ENCODE results near the gene RNF5.
"Not testable (repeated sequence)": the region's sequence is repeated elsewhere in the genome, so short reads cannot be mapped to it uniquely, and the experiment has no call there.

Gene RNF5

DNA sequence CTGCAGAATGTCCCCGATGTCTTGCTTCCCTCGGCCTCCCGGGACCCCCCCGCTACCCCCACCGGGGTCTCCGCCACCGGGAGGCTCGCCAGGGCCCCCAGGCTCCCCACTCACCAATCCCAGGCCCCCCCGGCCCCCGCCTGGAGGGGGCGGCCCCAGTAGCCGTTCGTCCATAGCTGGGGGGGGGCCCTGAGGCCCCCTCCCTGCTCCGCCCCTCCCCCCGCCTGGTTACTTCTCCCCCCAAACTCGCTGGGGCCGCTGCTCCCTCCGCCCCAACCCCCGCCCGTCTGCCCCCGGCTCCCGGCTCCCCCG is 11.5 kb downstream of the RNF5 start:
- DNase-seq (ENCODE audit: low spot score), result no peak

DNA sequence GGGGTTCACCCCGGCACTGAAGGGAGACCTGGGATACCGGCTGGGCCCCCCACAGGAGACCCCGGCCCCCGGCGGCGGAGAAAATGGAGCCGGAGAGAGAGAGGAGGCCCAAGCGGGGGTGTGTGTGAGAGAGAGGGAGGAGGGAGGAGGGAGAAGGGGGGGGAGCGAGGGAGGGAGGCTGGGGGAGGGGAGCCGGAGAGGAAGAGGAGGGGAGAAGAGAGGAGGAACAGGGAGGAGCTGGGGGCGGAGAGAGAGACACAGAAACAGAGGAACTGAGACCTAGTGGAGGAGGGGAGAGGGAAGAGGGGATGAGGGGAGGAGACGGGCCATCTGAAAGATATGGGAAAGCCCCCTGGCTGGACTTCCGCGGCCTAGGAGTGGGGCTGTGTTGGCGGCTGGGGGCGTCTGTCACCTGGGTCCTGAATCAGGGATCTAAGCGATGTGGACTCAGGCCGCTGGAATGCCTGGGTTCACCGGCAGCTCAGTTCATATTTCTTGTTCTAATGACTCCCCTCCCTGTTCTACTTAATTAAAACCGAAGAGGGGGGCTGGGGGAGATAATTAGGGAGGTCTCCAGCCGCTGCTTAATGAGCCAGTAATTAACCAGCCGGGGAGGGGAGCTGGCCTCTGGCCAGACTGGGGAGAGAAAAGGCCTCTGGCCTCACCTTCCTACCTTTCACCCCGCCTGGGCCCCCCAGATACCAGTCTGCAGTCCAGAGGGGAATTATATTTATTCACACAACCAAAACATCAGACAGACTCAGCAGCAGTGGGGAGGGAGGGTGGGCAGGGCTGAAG is 12.0 kb downstream of the RNF5 start, which contains the start of gene PBX2:
Gene PBX2 (minus strand): TSS at position 149 of the 798 bp plus-strand sequence. CDS start 287 bp downstream, outside the sequence.
- DNase-seq (ENCODE audit: low spot score), result peak; percentile 78

DNA sequence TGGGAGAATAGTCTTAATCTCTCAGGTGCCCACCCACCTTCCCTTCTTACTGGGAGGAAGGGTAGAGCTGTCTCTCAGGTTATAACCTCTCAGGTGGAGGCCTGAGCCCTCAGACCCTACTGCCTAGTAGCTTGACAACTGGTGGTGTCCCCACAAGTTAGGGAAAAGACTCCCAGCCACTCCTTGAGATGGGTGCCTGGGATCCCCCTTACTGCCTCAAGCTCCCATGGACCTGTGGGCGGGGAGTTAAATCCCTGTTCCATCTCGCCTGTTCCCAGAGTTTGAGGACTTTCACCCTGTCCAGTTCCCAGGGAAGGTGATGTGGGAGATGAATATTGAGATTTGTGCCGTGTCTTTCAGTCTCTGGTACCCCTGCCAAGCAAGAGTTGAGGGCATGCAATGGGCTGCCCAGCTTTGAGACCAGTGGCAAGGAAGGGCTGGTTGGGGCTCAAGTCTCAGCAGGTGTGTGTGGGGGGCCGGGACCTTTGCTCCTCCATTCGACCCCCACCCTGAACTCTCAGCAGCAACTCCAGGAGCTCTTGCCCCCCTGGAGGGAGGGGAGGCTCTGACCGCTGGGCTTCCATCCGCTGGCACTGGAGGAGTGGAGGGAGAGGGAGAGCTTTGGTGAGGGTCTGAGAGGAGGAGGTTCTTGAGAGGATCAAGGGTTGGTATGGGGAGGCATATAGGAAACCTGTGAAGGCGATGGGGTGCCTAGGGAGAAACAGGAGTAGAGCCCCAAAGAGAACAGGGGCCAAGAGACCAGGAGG is 12.9 kb downstream of the RNF5 start:
- DNase-seq (ENCODE audit: low spot score), result no peak

DNA sequence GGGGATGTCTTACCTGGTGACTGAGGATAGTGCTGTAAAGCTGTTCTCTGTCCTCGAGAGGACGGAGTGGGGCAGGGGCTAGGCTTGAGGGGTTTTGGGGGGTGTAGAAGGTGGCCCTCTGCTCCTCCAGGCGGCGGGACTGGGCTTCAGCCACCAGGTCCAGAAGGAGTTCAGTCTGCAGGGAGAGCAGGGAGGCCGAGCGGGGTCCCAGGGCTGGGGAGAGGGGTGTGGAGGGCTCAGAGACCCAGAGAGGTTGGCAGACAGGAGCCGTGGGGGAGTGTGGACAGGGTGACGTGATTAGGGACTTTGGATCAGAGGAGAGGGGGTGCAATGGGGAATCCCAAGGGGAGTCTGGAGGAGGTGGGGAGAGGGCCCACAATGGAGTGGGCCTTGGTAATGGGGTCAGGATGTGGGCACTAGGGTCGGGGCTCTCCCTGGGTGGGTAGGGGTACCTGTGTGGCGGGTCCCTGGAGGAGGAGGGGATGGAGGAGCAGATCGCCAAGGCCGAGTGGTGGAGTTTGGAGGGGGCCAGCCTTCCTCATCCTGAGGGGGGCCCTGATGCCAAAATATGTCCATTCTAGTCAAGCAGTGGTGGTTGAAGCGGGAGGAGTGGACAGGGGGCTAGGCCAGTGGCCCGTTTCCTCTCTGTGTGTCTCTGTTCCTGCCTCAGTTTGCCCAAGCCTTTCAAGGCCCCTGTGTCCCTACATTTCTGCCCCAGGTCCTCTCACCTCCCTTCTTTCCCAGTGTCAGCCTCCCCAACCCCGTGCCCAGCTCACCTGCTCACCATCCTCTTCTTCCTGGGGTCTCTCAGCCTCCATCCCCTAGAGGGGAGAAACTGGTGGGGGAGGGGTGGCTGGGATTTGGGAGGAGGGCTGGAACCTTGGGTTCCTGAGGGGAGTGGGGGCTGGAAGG is 13.7 kb downstream of the RNF5 start:
- no peak for DNase-seq (ENCODE audit: low spot score)

- DNase-seq (ENCODE audit: low spot score), result no peak
Observed at GRCh38 chr6:32192608-32193039, 14.4 kb downstream of the RNF5 start, which contains the start of gene GPSM3. GPSM3 (minus strand) TSS chr6:32192643; CDS start chr6:32192513, 130 bp downstream.

DNA sequence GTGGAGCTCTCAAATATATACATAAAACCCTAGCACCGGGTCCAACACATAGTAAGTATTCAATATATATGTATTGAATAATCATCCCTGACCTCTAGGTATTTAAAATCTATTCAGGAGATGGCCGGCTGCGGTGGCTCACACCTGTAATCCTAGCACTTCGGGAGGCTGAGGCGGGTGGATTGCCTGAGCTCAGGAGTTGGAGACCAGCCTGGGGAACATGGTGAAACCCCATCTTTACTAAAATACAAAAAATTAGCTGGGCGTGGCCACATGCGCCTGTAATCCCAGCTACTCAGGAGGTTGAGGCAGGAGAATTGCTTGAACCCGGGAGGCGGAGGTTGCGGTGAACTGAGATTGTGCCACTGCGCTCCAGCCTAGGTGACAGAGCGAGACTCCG is 14.9 kb downstream of the RNF5 start:
- not testable (repeated sequence) for DNase-seq (ENCODE audit: low spot score)

DNA sequence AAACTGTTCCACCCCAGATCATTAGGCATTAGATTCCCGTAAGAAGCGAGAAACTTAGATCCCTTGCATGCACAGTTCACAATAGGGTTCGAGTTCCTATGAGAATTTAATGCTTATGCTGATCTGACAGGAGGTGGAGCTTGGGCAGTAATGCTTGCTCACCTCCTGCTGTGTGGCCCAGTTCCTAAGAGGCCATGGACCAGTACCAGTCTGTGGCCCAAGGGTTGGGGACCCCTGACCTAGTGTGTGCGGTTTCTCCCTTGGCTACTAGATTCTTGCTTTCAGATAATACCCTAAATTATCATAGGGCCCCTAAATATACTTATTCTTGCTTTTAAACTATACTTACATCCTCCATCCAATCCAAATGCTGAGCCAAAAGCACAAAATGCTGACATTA is 16.2 kb downstream of the RNF5 start:
- DNase-seq (ENCODE audit: low spot score), result no peak

- no peak for DNase-seq (ENCODE audit: low spot score)
Observed at GRCh38 chr6:32194825-32195651, 16.8 kb downstream of the RNF5 start.

- peak; percentile 97 for DNase-seq (ENCODE audit: low spot score)
Observed at GRCh38 chr6:32195652-32195901, 17.4 kb downstream of the RNF5 start.

DNA sequence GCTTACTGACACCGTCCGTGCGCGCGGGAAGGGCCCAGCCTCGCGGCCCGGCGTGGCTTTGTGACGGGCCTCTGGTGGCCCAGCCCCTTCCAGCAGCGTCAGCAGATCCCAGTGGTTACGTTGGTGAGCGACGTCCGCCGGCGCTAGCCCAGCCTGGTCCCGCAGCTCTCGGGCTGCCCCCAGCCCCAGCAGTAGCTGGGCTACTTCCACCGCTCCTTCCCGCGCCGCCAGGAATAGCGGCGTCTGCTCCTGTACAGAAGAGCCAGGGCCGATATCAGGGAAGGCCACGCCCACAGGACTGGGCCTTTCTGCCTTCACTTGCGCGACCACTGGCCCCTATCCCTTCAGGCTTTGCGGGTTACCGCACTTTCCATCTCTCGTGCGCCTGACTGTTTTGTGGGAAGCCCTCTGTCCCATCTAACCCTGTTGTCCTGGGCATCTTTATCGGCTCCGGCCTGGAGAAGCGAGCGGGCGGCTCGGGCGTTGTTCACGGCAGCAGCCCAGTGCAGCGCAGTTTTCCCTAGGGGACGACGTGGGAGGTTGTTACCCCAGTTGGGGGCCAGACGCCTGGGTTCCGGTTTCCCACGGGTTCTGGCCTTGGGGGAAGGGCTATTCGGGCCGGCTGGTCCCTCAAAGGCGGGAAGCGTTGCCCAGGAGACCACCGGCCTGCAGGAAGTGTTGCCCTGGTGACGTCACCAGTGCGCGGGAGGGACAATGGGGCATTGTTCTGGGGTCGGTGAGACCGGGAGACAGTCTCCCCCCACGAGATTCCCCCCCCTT is 17.9 kb downstream of the RNF5 start:
- DNase-seq (ENCODE audit: low spot score), result peak; percentile 69

DNA sequence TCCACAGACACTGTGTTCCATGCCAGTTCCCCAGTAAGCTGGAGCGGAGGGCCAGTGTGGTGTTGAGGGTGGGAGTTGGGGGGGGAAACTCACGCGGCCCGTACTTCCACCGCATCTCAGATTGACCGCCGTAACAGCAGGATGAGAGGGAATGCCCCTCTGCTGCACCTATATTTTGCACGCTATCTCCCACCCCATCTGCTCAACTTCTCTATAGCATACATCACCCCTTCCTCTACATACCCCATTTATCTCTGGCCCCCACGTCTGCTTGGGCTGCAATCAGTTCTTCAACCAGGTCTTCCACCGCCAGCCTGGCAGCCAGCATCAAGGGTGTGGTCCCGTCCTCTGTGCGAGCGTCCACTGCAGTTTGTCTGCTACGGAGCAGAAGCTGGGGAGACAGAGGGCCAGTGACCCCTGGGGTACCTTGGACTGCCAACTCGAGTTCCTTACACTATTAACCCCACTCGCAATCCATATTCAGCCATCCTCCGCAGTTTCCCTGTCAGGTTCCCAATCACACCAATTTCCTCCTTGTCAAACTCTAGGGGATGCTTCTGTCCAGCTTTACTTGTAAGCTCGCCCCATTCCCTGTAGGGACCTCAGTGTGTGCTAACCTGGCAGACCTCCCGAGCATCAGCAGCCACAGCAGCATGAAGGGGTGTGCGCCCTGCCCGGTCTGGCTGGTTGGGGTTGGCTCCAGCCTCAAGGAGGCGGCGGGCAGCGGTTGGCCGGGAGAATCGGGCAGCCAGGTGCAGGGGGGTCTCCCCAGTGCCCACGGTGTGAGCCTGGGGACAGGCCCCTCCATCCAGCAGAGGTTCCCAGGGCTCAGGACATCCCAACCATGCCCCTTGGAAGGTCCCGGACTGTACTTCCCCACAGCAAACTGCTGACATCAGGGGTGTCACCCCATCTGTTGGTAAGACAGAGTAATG is 18.7 kb downstream of the RNF5 start:
- DNase-seq (ENCODE audit: low spot score), result no peak

- DNase-seq (ENCODE audit: low spot score), result no peak
Observed at GRCh38 chr6:32198345-32198696, 20.1 kb downstream of the RNF5 start.

DNA sequence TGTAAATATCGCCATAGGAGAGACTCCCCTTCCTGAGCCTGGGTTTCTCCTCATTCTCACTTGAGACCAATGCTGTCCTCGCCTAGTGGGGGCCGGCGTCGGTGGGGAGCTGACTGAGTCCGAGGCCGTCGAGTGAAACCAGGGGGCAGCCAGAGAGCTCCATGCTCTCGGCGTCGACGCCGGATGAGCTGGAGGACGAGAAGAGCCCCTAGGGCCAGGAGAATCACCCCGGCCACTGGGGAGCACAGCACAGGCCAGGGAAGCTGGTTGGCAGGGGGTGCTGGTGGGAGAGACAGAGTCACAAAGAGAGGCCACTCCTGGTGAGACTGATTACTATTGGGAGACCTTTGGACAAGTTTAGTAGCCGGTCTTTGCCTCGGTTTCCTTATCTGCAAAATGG is 20.7 kb downstream of the RNF5 start:
- no peak for DNase-seq (ENCODE audit: low spot score)

DNA sequence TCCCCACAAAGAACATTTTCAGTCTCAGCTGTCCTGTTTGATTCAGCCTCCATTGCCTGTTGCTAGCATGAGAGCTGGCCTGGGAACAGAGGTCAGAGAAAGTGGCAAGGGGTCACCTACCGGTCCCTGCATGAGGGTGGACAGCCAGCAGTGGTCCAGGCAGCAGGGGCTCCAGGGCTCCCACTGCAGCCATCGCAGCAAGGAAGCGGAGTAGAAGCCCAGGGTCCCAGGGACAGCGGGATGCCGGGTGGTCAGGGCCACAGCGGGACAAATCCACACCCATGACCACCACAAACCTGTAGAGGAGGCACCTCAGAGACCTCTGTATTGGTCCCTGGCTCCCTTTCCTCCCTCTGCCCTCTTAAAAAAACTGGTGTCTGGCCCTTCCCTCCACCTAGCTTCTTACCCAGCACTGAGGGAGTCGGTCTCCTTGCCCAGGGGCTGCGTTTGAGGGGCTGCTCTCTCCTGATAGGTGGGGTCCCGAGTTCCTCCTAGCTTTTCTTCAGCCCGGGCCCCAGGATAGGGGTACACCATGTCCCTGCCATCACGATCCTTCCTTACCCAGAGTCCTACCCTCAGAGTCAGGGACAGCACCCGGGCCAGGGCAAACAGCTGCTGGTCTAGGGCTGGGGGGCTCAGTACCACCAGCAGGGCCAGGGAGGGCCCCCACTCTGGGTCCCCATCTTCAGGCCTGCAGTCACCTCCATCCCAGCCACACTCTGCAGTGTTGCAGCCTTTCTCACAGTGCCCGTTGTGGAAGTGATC is 22.7 kb downstream of the RNF5 start:
- no peak for DNase-seq (ENCODE audit: low spot score)

- DNase-seq (ENCODE audit: low spot score), result no peak
Observed at GRCh38 chr6:32202186-32202585, 24.0 kb downstream of the RNF5 start.

DNA sequence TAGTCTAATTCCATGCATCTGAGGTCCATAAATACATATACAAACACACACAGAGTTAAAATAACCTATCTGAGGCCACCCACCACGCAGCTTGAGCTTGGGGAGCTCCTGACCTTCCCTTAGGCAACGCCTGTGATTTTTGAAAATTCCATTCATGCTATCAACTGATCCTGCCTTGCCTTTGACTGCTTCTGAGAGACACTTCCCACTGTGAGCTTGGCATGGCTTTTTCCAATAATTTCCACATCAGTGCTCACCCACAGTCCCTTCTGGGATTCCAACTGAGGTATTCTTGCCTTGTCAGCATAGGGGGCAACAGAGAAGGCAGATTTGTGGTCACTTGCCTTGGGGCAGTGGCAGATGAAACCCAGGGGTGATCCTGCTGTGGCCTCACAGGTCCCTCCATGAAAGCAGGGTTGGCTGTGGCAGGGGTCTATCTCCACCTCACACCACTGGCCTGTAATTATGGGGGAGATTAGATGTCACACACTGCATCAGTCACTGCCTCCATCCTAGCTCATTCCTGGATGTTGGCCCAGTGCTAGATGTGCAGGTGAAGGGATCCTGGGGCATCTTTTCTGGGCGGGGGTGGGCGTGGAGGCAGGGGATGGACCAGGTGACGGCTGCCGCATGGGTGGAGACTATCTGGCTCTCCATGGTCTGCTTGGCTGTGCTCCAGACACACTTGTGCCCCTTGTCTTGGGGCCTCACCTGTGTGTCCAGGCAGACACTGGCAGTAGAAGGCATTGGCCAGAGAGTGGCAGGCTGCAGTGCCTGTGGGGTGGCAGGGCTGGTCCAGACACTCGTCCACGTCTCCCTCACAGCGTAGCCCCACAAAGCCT is 25.4 kb downstream of the RNF5 start:
- no peak for DNase-seq (ENCODE audit: low spot score)

DNA sequence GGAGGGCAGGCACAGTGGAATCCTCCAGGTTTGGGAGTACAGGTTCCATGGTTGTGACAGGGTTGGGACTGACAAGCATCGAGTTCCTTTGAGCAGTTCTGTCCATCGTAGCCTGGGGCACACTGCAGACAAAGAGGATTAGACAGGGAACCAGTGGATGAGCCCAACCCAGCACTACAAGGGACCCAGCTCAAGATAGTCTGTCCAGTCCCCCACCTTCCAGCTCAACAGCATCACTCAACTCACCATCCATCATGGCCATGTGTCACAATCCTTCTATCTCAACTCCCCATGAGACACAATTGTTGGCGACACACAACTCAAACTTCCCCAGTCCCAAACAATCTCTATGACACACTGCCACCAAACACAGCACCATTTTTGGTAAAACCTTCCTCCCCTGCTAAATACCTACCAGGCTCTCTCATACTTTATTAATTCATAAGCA is 26.1 kb downstream of the RNF5 start:
- no peak for DNase-seq (ENCODE audit: low spot score)

DNA sequence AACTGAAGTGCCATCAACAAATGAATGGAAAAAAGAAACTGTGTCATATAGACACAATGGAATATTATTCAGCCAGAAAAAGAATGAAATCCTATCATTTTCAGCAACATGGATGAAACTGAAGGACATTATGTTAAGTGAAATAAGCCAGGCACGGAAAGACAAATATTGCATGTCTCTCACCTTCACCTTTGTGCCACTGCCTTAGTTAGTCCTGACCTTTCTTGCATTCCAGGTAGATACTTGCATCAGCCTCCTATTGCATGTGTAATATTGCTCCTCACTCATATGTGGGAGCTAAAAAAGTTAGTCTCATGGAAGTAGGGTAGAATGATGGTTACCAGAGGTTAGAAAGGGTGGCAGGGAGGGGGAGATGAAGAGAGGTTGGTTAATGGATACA is 30.8 kb downstream of the RNF5 start:
- DNase-seq (ENCODE audit: low spot score), result no peak
